Lung (tissue), 12 donors: ENCODE results near the gene PCSK7. TPM values are rescaled to one million over a fixed set of nuclear protein-coding genes. Genes with fewer than 3 reads are reported as not detected.
A peak's percentile ranks its signal among the peaks of the same experiment; 100 is the strongest.

Experiments used
- ATAC-seq: fragments of 200-7000 bp; cut with Tn5 transposase; one replicate; pipeline ENCODE4 v1.9.1; 2020; ENCODE audit warnings: moderate number of reproducible peaks; ENCODE audit not compliant: insufficient read depth, low FRiP score
- DNase-seq, 3 donors: peaks; one replicate each; pipeline ENCODE4 v3.0.0-alpha.2; 2013 to 2017
- H3K27ac ChIP-seq, 2 donors: one replicate each; pipeline ENCODE4 v1.5.1; 2013; ENCODE audit warnings: mild to moderate bottlenecking in 2 of 2, moderate library complexity in 2 of 2, control low read depth in 1 of 2, inconsistent platforms in 1 of 2, low read depth in 1 of 2, low read length in 1 of 2
- H3K27me3 ChIP-seq, 3 donors: one replicate each; pipeline ENCODE4 v1.5.1; 2013; ENCODE audit warnings: low read length in 2 of 3; ENCODE audit not compliant: control insufficient read depth in 3 of 3, insufficient read depth in 3 of 3
- H3K36me3 ChIP-seq, 4 donors: one replicate each; pipeline ENCODE4 v1.5.1; 2013; ENCODE audit warnings: low read length in 4 of 4, mild to moderate bottlenecking in 1 of 4, moderate library complexity in 1 of 4; ENCODE audit not compliant: control insufficient read depth in 4 of 4, insufficient read depth in 4 of 4
- H3K4me1 ChIP-seq, 5 donors: one replicate each; pipeline ENCODE4 v1.5.1; 2013; ENCODE audit warnings: low read length in 5 of 5, mild to moderate bottlenecking in 2 of 5, moderate library complexity in 1 of 5; ENCODE audit not compliant: control insufficient read depth in 5 of 5, insufficient read depth in 5 of 5
- H3K4me3 ChIP-seq: one replicate; pipeline ENCODE4 v1.5.1; 2013; ENCODE audit warnings: mild to moderate bottlenecking, control low read depth, moderate library complexity
- H3K9ac ChIP-seq, 2 donors: one replicate each; pipeline ENCODE4 v1.5.1; 2013; ENCODE audit warnings: low read length in 2 of 2, control low read depth in 1 of 2; ENCODE audit not compliant: insufficient read depth in 1 of 2
- H3K9me3 ChIP-seq, 4 donors: one replicate each; pipeline ENCODE4 v1.5.1; 2013; ENCODE audit warnings: low read length in 3 of 4, mild to moderate bottlenecking in 1 of 4, moderate library complexity in 1 of 4; ENCODE audit not compliant: control insufficient read depth in 4 of 4, insufficient read depth in 3 of 4
- CTCF ChIP-seq: IDR thresholded peaks from 2 replicates; pipeline ENCODE4 v1.5.1; 2012; ENCODE audit warnings: mild to moderate bottlenecking; ENCODE audit errors: control extremely low read depth, extremely low read depth
- WGBS, 2 donors: extraction: QIAGEN DNeasy Blood & Tissue Kit; methylation state at CpG; one replicate each; pipeline ENCODE4 v1.1.7; 2013; 5-methylcytosine and 5-hydroxymethylcytosine counted together
- polyA plus RNA-seq, 2 donors: library from polyadenylated mRNA; stranded (reverse); fragments of 200-250 nt; gene quantifications; one replicate each; pipeline ENCODE4 v1.2.1, GENCODE V29; 2013
- total RNA-seq, 2 donors: library from RNA; depleted of rRNA in 1 of 2; stranded (reverse); fragments of >200 nt in 1 of 2; gene quantifications; one replicate each; pipeline ENCODE4 v1.2.1, GENCODE V29; 2014 to 2021
- donor health status: control.
- donor health status: control.
- donor health status: Bipolar disorder and iron deficiency.
- donor health status: healthy.
- donor health status: DM: yes; HTN: yes; CAD: no.

The PCSK7 gene
- total and polyA plus RNA-seq, 4 donors = 29.2 to 82.5 (median 32.9) TPM

DNA sequence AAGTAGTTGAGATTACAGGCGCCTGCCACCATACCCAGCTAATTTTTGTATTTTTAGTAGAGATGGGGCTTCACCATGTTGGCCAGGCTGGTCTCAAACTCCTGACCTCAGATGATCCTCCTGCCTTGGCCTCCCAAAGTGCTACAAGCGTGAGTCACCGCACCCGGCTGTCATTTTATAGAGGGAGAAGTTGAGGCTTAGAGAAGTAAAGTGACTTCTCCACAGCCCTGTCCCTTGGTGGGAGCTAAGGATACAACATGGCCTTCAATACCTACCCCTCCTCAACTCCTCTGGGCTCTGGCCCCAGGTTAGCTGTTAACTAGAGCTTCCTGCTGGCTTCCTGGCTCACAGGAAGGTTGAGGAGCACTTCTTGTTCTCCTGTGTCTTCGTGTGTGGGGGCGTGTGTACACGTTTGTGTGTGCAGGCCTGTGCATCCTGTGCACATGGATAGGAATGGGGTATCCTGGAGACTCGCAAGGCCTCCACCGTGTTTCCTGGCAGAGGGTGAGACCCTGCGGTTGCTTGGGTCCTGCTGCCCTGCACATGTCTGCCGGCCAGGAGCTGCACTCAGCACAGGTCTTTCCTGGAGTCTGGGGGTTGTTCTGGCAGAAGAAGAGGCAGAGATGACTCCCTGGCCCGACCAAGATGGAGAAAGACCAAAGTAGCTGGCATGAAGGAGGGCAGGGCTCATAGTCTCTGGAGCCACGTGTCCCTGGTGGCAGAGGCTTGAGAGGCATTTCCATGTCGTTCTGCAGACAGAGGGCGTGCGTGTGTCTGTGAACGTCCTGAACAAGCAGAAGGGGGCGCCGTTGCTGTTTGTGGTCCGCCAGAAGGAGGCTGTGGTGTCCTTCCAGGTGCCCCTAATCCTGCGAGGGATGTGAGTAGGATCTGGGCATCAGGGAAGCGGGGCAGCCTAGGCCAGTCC is 51.0 kb downstream of the PCSK7 start:
- no peak overlapping the region for H3K9ac ChIP-seq
- DNase-seq = peak in 2 of 3 donors; percentile 71
- 45 to 52% methylated on average over 22 of the region's 22 CpGs for WGBS, 2 donors
- H3K27me3 ChIP-seq = no peaks in the 10 kb centered on the region
- TF ChIP-seq CTCF = peak; percentile 56
- peaks cover 10 to 25% (median 13%) of the 10 kb centered on the region in 5 donors for H3K4me1 ChIP-seq
- H3K4me3 ChIP-seq = no peak overlapping the region
- peak overlapping the region in 1 of 2 donors; percentile 15 for H3K27ac ChIP-seq
- ATAC-seq = no peak
- H3K9me3 ChIP-seq = no peaks in the 10 kb centered on the region
- peaks cover 6 to 18% (median 10%) of the 10 kb centered on the region in 4 donors for H3K36me3 ChIP-seq

DNA sequence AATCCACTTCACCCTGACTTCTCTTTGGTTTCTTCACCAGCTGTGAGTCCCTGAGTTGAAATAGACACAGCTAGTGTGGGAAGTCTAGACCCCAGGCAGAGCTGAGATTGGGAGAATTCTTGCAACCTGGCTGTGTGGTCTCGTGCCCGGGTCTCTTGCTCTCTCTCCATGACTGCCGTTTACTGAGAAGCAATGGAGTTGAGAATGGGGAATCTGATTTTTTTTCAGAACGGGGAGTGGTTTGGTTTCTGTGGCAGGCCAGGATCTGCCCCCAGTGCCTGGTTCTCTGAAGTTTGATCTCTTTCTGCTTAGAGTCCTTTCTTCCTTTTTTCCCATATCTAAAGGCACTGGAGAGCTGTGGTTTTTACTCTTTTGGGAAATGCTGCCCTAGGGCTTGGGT is 51.9 kb downstream of the PCSK7 start:
- Histone ChIP-seq H3K27me3 (no peaks in the 10 kb centered on the region), H3K4me1 (peaks cover 10 to 25% (median 13%) of the 10 kb centered on the region in 5 donors), H3K9me3 (no peaks in the 10 kb centered on the region), H3K36me3 (peaks cover 6 to 15% (median 10%) of the 10 kb centered on the region in 4 donors), H3K27ac (peak overlapping the region in 1 of 2 donors; percentile 97), H3K9ac (peak overlapping the region in 1 of 2 donors; percentile 80), H3K4me3 (peak overlapping the region; percentile 91)
- no peak for ATAC-seq
- TF ChIP-seq CTCF = no peak
- 19 to 46% methylated on average over 4 of the region's 4 CpGs for WGBS, 2 donors
- no peak for DNase-seq

- ATAC-seq = peak; percentile 30
- Histone ChIP-seq H3K4me1 (peaks cover 10 to 25% (median 13%) of the 10 kb centered on the region in 5 donors), H3K9me3 (no peaks in the 10 kb centered on the region), H3K36me3 (peaks cover 6 to 15% (median 10%) of the 10 kb centered on the region in 4 donors), H3K4me3 (peak overlapping the region; percentile 91), H3K9ac (peak overlapping the region; percentile 80), H3K27me3 (no peaks in the 10 kb centered on the region), H3K27ac (peak overlapping the region; percentile 91 to 97)
- TF ChIP-seq CTCF = no peak
- 1% methylated on average over 38 to 39 of the region's 39 CpGs for WGBS, 2 donors
- DNase-seq = peak in 2 of 3 donors; percentile 50 to 64
These were observed 52.5 kb downstream of the PCSK7 start for GRCh38 chr11:117179048-117179999.
